SH-SY5Y (cell line): Measurements from ENCODE around the gene TMIGD3.

Experiments used
- GATA2 ChIP-seq: IDR thresholded peaks from 2 replicates; pipeline ENCODE4 v1.6.1; 2011; ENCODE audit warnings: mild to moderate bottlenecking, low read depth, low read length
- GATA3 ChIP-seq: IDR thresholded peaks from 2 replicates; pipeline ENCODE4 v1.6.1; 2011; ENCODE audit warnings: low read depth, mild to moderate bottlenecking, low read length, moderate library complexity

DNA sequence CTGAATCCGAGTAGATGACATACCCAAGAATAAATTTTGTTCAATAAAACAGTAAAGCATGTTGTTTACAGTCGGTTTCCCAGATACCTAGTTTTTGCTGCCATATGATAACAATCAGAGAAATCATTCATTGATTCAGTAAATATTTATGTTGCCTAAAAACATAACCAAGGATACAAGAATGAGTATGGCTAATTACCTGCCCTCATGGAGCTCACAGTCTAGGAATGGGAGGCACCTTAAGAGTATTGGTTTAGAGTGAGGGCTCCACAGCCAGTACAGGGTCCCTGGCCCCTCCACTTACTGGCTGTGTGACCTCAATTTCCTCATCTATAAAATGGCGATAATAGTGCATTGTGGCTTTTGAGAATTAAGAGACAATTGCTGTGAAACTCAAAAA is 53.2 kb downstream of the TMIGD3 start:
- TF ChIP-seq GATA2 = no peak
- TF ChIP-seq GATA3 = no peak
